GM12873 (cell line): ENCODE measurements around the gene ST3GAL6.

ENCODE experiments used
- CTCF ChIP-seq: IDR thresholded peaks from 2 replicates; pipeline ENCODE4 v1.5.1; 2012; ENCODE audit warnings: low read depth, mild to moderate bottlenecking, moderate library complexity, low read length, control low read depth; ENCODE audit not compliant: insufficient read depth; ENCODE audit errors: missing control alignments

ST3GAL6 gene

GRCh38 chr3:98740324-98740723 is 22.8 kb upstream of the ST3GAL6 start:
- TF ChIP-seq CTCF, result no peak

GRCh38 chr3:98741121-98741716 is 21.9 kb upstream of the ST3GAL6 start:
- no peak for TF ChIP-seq CTCF

GRCh38 chr3:98743071-98743470 is 20.1 kb upstream of the ST3GAL6 start:
- TF ChIP-seq CTCF, result no peak

- no peak for TF ChIP-seq CTCF
These were observed 18.9 kb upstream of the ST3GAL6 start for GRCh38 chr3:98744283-98744682.

GRCh38 chr3:98745718-98746117 is 17.4 kb upstream of the ST3GAL6 start:
- TF ChIP-seq CTCF, result no peak

- TF ChIP-seq CTCF, result no peak
These were observed 17.0 kb upstream of the ST3GAL6 start for GRCh38 chr3:98746122-98746521.

- TF ChIP-seq CTCF, result no peak
These were observed 16.3 kb upstream of the ST3GAL6 start for GRCh38 chr3:98746882-98747281.

GRCh38 chr3:98750276-98750919 is 12.7 kb upstream of the ST3GAL6 start:
- TF ChIP-seq CTCF, result no peak
